Liver (tissue), 9 donors: Measurements from ENCODE around the gene MPPE1. TPM values are rescaled to one million over a fixed set of nuclear protein-coding genes. Genes with fewer than 3 reads are reported as not detected.

ENCODE experiments used
- DNase-seq: peaks from one replicate; pipeline ENCODE4 v3.0.0-alpha.2; 2017; ENCODE audit warnings: low spot score
- H3K27ac ChIP-seq, 2 donors: one replicate each; pipeline ENCODE4 v1.7.0; 2013; ENCODE audit warnings: inconsistent platforms in 2 of 2, low read length in 2 of 2, control low read depth in 1 of 2, low read depth in 1 of 2, mild to moderate bottlenecking in 1 of 2
- H3K27me3 ChIP-seq, 4 donors: one replicate each; pipeline versions ENCODE4 v1.6.1 to v1.7.0; 2013; ENCODE audit warnings: low read length in 3 of 4, inconsistent platforms in 1 of 4, mild to moderate bottlenecking in 1 of 4, moderate library complexity in 1 of 4; ENCODE audit not compliant: control insufficient read depth in 4 of 4, insufficient read depth in 4 of 4
- H3K36me3 ChIP-seq, 4 donors: one replicate each; pipeline versions ENCODE4 v1.6.1 to v1.7.0; 2013; ENCODE audit warnings: low read length in 3 of 4, mild to moderate bottlenecking in 3 of 4, low read depth in 1 of 4, moderate library complexity in 1 of 4; ENCODE audit not compliant: control insufficient read depth in 4 of 4, insufficient read depth in 3 of 4
- H3K4me1 ChIP-seq, 4 donors: one replicate each; pipeline versions ENCODE4 v1.6.1 to v1.7.0; 2013; ENCODE audit warnings: low read length in 3 of 4, mild to moderate bottlenecking in 3 of 4, moderate library complexity in 1 of 4; ENCODE audit not compliant: control insufficient read depth in 4 of 4, insufficient read depth in 4 of 4
- H3K4me3 ChIP-seq, 3 donors: one replicate each; pipeline versions ENCODE4 v1.6.1 to v1.7.0; 2013; ENCODE audit warnings: low read length in 3 of 3, control low read depth in 1 of 3, low read depth in 1 of 3, mild to moderate bottlenecking in 1 of 3
- H3K9ac ChIP-seq, 2 donors: one replicate each; pipeline ENCODE4 v1.7.0; 2013; ENCODE audit warnings: low read length in 2 of 2, mild to moderate bottlenecking in 2 of 2, moderate library complexity in 2 of 2, control low read depth in 1 of 2, low read depth in 1 of 2
- H3K9me3 ChIP-seq, 4 donors: one replicate each; pipeline versions ENCODE4 v1.6.1 to v1.7.0; 2013; ENCODE audit warnings: low read length in 3 of 4; ENCODE audit not compliant: control insufficient read depth in 4 of 4
- ATF3 ChIP-seq: IDR thresholded peaks from 2 replicates; pipeline ENCODE4 v1.6.1; 2016; ENCODE audit warnings: antibody characterized with exemption
- CTCF ChIP-seq: fragments of 150-350 bp; IDR thresholded peaks from 2 replicates; pipeline ENCODE4 v1.5.1; 2017; ENCODE audit warnings: improper control_type of control experiment, low read depth, low read length; ENCODE audit not compliant: missing input control
- FOXA1 ChIP-seq: IDR thresholded peaks from 2 replicates; pipeline ENCODE4 v1.6.1; 2016; ENCODE audit warnings: antibody characterized with exemption
- FOXA2 ChIP-seq: IDR thresholded peaks from 2 replicates; pipeline ENCODE4 v1.6.1; 2016; ENCODE audit warnings: antibody characterized with exemption
- HNF4G ChIP-seq: IDR thresholded peaks from 2 replicates; pipeline ENCODE4 v1.6.1; 2016; ENCODE audit warnings: antibody characterized with exemption
- JUND ChIP-seq, 2 donors: IDR thresholded peaks; 2 replicates each; pipeline ENCODE4 v1.6.1; 2016; ENCODE audit warnings: antibody characterized with exemption in 2 of 2
- NR2F2 ChIP-seq: IDR thresholded peaks from 2 replicates; pipeline ENCODE4 v1.6.1; 2016; ENCODE audit warnings: antibody characterized with exemption
- REST ChIP-seq: IDR thresholded peaks from 2 replicates; pipeline ENCODE4 v1.6.1; 2016; ENCODE audit warnings: antibody characterized with exemption, mild to moderate bottlenecking
- SP1 ChIP-seq: IDR thresholded peaks from 2 replicates; pipeline ENCODE4 v1.6.1; 2018; ENCODE audit warnings: antibody characterized with exemption, mild to moderate bottlenecking
- YY1 ChIP-seq: IDR thresholded peaks from 2 replicates; pipeline ENCODE4 v1.6.1; 2016; ENCODE audit warnings: antibody characterized with exemption, mild to moderate bottlenecking
- ZBTB33 ChIP-seq: IDR thresholded peaks from 2 replicates; pipeline ENCODE4 v1.6.1; 2016; ENCODE audit warnings: antibody characterized with exemption
- WGBS: extraction: QIAGEN DNeasy Blood & Tissue Kit; methylation state at CpG from one replicate; pipeline ENCODE4 v1.1.7; 2013; 5-methylcytosine and 5-hydroxymethylcytosine counted together
- polyA plus RNA-seq, 2 donors: library from polyadenylated mRNA; stranded (reverse) in 1 of 2; unstranded in 1 of 2; fragments of 200-250 nt in 1 of 2; fragments of >200 nt in 1 of 2; fragmentation: Nextera tagmentation in 1 of 2; extraction: Ambion mirVana in 1 of 2; gene quantifications; one replicate each; pipeline versions ENCODE4 v1.2.1 to v1.2.3, GENCODE V29; 2013 to 2015
- total RNA-seq, 2 donors: library from RNA; depleted of rRNA; stranded (reverse); fragments of >200 nt; gene quantifications; one replicate each; pipeline ENCODE4 v1.2.3, GENCODE V29; 2014
- donor health status: healthy.
- donor health status: healthy.
- donor health status: healthy.
- donor health status: healthy.
- donor health status: healthy.

MPPE1 gene
- total and polyA plus RNA-seq, 4 donors, result 9.8 to 31.6 (median 26.1) TPM

- Histone ChIP-seq H3K27ac (no peak overlapping the region), H3K9me3 (no peaks in the 10 kb centered on the region), H3K4me3 (no peak overlapping the region), H3K27me3 (no peaks in the 10 kb centered on the region), H3K9ac (no peak overlapping the region), H3K4me1 (no peaks in the 10 kb centered on the region), H3K36me3 (no peaks in the 10 kb centered on the region)
- WGBS, result 87% methylated on average over 20 of the region's 20 CpGs
- TF ChIP-seq YY1 (no peak), JUND (IDR thresholded peaks at IDR 0.05) (no peak), ATF3 (no peak), FOXA1 (no peak), SP1 (no peak), NR2F2 (no peak), FOXA2 (no peak), HNF4G (no peak), ZBTB33 (no peak), REST (no peak)
- DNase-seq, result no peak
Measured at GRCh38 chr18:11861583-11862288, 46.4 kb downstream of the MPPE1 start.

- Histone ChIP-seq H3K4me1 (peaks cover 0 to 3% (median 0%) of the 10 kb centered on the region in 4 donors), H3K9me3 (no peaks in the 10 kb centered on the region), H3K27ac (no peak overlapping the region), H3K36me3 (no peaks in the 10 kb centered on the region), H3K27me3 (no peaks in the 10 kb centered on the region), H3K9ac (no peak overlapping the region), H3K4me3 (no peak overlapping the region)
- DNase-seq, result no peak
- WGBS, result 84% methylated on average over 17 of the region's 17 CpGs
- TF ChIP-seq YY1 (no peak), FOXA1 (no peak), CTCF (no peak), SP1 (no peak)
Measured at GRCh38 chr18:11860594-11861450, 47.3 kb downstream of the MPPE1 start.
